Spleen (tissue), 7 donors: ENCODE measurements around the gene ERLIN1.

ENCODE experiments used
- POLR2A ChIP-seq, 3 donors: fragments of 450-650 bp; IDR thresholded peaks; one replicate each; pipeline ENCODE4 v1.5.1; 2017; ENCODE audit warnings: antibody characterized with exemption in 3 of 3, mild to moderate bottlenecking in 1 of 3
- TF ChIP-seq, protein P1 (sequence below), 11 experiments: fragments of 200-600 bp in 7 of 11; fragments of 450-650 bp in 4 of 11; sonication (generic) in 4 of 11; IDR thresholded peaks in 8 of 11; conservative IDR thresholded peaks in 3 of 11; 1 replicate in 7 of 11; 2 replicates in 4 of 11; pipeline versions ENCODE4 v1.4.0 to v1.8.0; 2016 to 2021; ENCODE audit warnings: antibody characterized with exemption in 11 of 11, inconsistent platforms in 4 of 11, mild to moderate bottlenecking in 1 of 11
- donor health status: DM: no; HTN: no; CAD: no; lungs with moderate emphysema.
- donor health status: DM: no; HTN: no; CAD: no.
- donor health status: DM: no; HTN: no; CAD: no.

GRCh38 chr10:100184426-100184825, 1.4 kb downstream of the ERLIN1 start:
- no peak for TF ChIP-seq POLR2A (IDR thresholded peaks at IDR 0.05)
- TF ChIP-seq, protein P1, sequence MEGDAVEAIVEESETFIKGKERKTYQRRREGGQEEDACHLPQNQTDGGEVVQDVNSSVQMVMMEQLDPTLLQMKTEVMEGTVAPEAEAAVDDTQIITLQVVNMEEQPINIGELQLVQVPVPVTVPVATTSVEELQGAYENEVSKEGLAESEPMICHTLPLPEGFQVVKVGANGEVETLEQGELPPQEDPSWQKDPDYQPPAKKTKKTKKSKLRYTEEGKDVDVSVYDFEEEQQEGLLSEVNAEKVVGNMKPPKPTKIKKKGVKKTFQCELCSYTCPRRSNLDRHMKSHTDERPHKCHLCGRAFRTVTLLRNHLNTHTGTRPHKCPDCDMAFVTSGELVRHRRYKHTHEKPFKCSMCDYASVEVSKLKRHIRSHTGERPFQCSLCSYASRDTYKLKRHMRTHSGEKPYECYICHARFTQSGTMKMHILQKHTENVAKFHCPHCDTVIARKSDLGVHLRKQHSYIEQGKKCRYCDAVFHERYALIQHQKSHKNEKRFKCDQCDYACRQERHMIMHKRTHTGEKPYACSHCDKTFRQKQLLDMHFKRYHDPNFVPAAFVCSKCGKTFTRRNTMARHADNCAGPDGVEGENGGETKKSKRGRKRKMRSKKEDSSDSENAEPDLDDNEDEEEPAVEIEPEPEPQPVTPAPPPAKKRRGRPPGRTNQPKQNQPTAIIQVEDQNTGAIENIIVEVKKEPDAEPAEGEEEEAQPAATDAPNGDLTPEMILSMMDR (IDR thresholded peaks at IDR 0.05 in 8 of 11, conservative IDR thresholded peaks at IDR 0.05 in 3 of 11), result no peak
